IPS-NIHi11 (cell line): ENCODE results near the gene CTSA.

Experiments
- DNase-seq: peaks from one replicate; pipeline ENCODE4 v3.0.0; 2012; ENCODE audit warnings: mixed read lengths, low spot score

CTSA gene

GRCh38 chr20:45940469-45940868 is 49.3 kb downstream of the CTSA start:
- no peak for DNase-seq

- no peak for DNase-seq
Measured at GRCh38 chr20:45943613-45944012, 52.5 kb downstream of the CTSA start.

GRCh38 chr20:45944151-45944964 is 53.2 kb downstream of the CTSA start:
- no peak for DNase-seq

- no peak for DNase-seq
Measured at GRCh38 chr20:45944965-45945677, 54.0 kb downstream of the CTSA start.

GRCh38 chr20:45945678-45946148 is 54.6 kb downstream of the CTSA start:
- DNase-seq = no peak

- DNase-seq = no peak
Measured at GRCh38 chr20:45946149-45946970, 55.2 kb downstream of the CTSA start.

- no peak for DNase-seq
Measured at GRCh38 chr20:45947110-45947866, 56.2 kb downstream of the CTSA start.

GRCh38 chr20:45948261-45948733 is 57.2 kb downstream of the CTSA start:
- DNase-seq = no peak
